Fibroblast of lung (primary cell): ENCODE measurements around the gene ATAD5. TPM values are rescaled to one million over a fixed set of nuclear protein-coding genes. Genes with fewer than 3 reads are reported as not detected.

Experiments used
- DNase-seq, 2 donors: peaks; one replicate each; pipeline versions ENCODE4 v3.0.0 to v3.0.0-alpha.2; 2010; ENCODE audit warnings: low read depth in 2 of 2
- H2AFZ ChIP-seq: 2 replicates; pipeline ENCODE4 v1.5.1; 2012; ENCODE audit warnings: low read length, control low read depth, inconsistent platforms
- H3K27ac ChIP-seq: 2 replicates; pipeline ENCODE4 v1.5.1; 2011; ENCODE audit warnings: low read length, control low read depth; ENCODE audit not compliant: insufficient read depth
- H3K27me3 ChIP-seq: 2 replicates; pipeline ENCODE4 v1.5.1; 2011; ENCODE audit warnings: mild to moderate bottlenecking, low read length; ENCODE audit not compliant: control insufficient read depth, insufficient read depth
- H3K36me3 ChIP-seq: 2 replicates; pipeline ENCODE4 v1.5.1; 2011; ENCODE audit warnings: low read length; ENCODE audit not compliant: control insufficient read depth, insufficient read depth
- H3K4me1 ChIP-seq: 2 replicates; pipeline ENCODE4 v1.5.1; 2011; ENCODE audit warnings: low read length; ENCODE audit not compliant: control insufficient read depth, insufficient read depth; ENCODE audit errors: extremely low read depth
- H3K4me2 ChIP-seq: 2 replicates; pipeline ENCODE4 v1.5.1; 2011; ENCODE audit warnings: low read length, control low read depth; ENCODE audit not compliant: insufficient read depth; ENCODE audit errors: extremely low read depth
- H3K4me3 ChIP-seq, 4 experiments: fragments of 200-600 bp in 1 of 4; sonication (generic) in 1 of 4; replicated peaks in 1 of 4; 2 replicates each; pipeline ENCODE4 v1.5.1; 2011 to 2016; ENCODE audit warnings: low read length in 4 of 4, low read depth in 3 of 4, mild to moderate bottlenecking in 3 of 4, control low read depth in 2 of 4, inconsistent platforms in 1 of 4, mixed read lengths in 1 of 4; ENCODE audit not compliant: insufficient read depth in 1 of 4; ENCODE audit errors: control extremely low read depth in 1 of 4
- H3K79me2 ChIP-seq: 2 replicates; pipeline ENCODE4 v1.5.1; 2012; ENCODE audit warnings: mild to moderate bottlenecking, low read length, inconsistent platforms; ENCODE audit not compliant: control insufficient read depth, insufficient read depth
- H3K9ac ChIP-seq: 2 replicates; pipeline ENCODE4 v1.5.1; 2011; ENCODE audit warnings: mild to moderate bottlenecking, low read length, control low read depth; ENCODE audit not compliant: insufficient read depth
- H3K9me3 ChIP-seq: 2 replicates; pipeline ENCODE4 v1.5.1; 2012; ENCODE audit warnings: low read depth, low read length; ENCODE audit not compliant: control insufficient read depth, insufficient read depth
- H4K20me1 ChIP-seq: 2 replicates; pipeline ENCODE4 v1.5.1; 2011; ENCODE audit warnings: low read length; ENCODE audit not compliant: control insufficient read depth, insufficient read depth; ENCODE audit errors: extremely low read depth
- CTCF ChIP-seq, 2 donors: IDR thresholded peaks in 1 of 2; conservative IDR thresholded peaks in 1 of 2; 1 replicate in 1 of 2; 2 replicates in 1 of 2; pipeline ENCODE4 v1.5.1; 2011 to 2012; ENCODE audit warnings: low read length in 2 of 2, control low read depth in 1 of 2, inconsistent platforms in 1 of 2, low read depth in 1 of 2, mild to moderate bottlenecking in 1 of 2
- EZH2 ChIP-seq: IDR thresholded peaks from 2 replicates; pipeline ENCODE4 v1.5.1; 2012; ENCODE audit warnings: low read length, control low read depth, mild to moderate bottlenecking; ENCODE audit errors: missing control alignments
- polyA plus RNA-seq, 2 donors: library from polyadenylated mRNA; depleted of rRNA in 1 of 2; stranded (reverse) in 1 of 2; unstranded in 1 of 2; fragments of >200 nt; gene quantifications; 2 replicates each; pipeline ENCODE4 v1.2.1, GENCODE V29; 2011 to 2012; ENCODE audit warnings: missing spikeins in 1 of 2
- total RNA-seq: library from RNA; depleted of rRNA; stranded (reverse); fragments of >200 nt; gene quantifications from 2 replicates; pipeline ENCODE4 v1.2.1, GENCODE V29; 2014

ATAD5 gene
- total and polyA plus RNA-seq, 2 donors (not counting 1 experiment from before 2014, with no cell fraction given), result 0.83 to 1.6 TPM

GRCh38 chr17:30864636-30865035, 32.9 kb downstream of the ATAD5 start:
- Histone ChIP-seq H4K20me1 (no peaks in the 10 kb centered on the region), H3K4me1 (no peaks in the 10 kb centered on the region), H3K27ac (no peak overlapping the region), H3K27me3 (no peaks in the 10 kb centered on the region), H3K9ac (no peak overlapping the region), H3K9me3 (no peaks in the 10 kb centered on the region), H3K4me3 (no peak overlapping the region), H3K4me2 (no peak overlapping the region), H3K79me2 (no peaks in the 10 kb centered on the region), H3K36me3 (no peaks in the 10 kb centered on the region), H2AFZ (no peak overlapping the region)
- no peak for TF ChIP-seq EZH2
- TF ChIP-seq CTCF (conservative IDR thresholded peaks at IDR 0.05 in 1 of 2, IDR thresholded peaks at IDR 0.05 in 1 of 2; ENCODE audit: low read depth in 1 of 2, low read length in 2 of 2), result no peak
- no peak for DNase-seq

GRCh38 chr17:30869005-30869404, 37.2 kb downstream of the ATAD5 start:
- no peak overlapping the region for H3K4me3 ChIP-seq
- no peaks in the 10 kb centered on the region for H3K9me3 ChIP-seq
- H3K4me2 ChIP-seq, result no peak overlapping the region
- H3K79me2 ChIP-seq, result no peaks in the 10 kb centered on the region
- H3K27me3 ChIP-seq, result no peaks in the 10 kb centered on the region
- no peak overlapping the region for H3K9ac ChIP-seq
- no peak for DNase-seq
- no peaks in the 10 kb centered on the region for H4K20me1 ChIP-seq
- TF ChIP-seq EZH2 (no peak), CTCF (conservative IDR thresholded peaks at IDR 0.05 in 1 of 2, IDR thresholded peaks at IDR 0.05 in 1 of 2; ENCODE audit: low read depth in 1 of 2, low read length in 2 of 2) (no peak)
- H2AFZ ChIP-seq, result no peak overlapping the region
- no peak overlapping the region for H3K27ac ChIP-seq
- no peaks in the 10 kb centered on the region for H3K36me3 ChIP-seq
- H3K4me1 ChIP-seq, result no peaks in the 10 kb centered on the region

DNA sequence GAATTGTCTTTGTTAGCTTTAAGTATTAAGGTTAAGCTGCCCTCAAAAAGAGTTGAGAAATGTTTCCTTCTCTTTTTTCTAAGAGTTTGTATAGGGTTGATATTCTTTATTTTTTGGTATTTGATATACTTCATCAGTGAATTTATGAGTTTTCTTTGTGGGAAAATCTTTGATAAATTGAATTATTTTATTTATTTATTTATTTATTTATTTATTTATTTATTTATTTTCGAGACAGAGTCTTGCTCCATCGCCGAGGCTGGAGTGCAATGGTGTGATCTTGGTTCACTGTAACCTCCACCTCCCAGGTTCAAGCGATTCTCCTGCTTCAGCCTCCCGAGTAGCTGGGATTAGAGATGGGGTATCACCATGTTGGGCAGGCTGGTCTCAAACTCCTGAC, 54.4 kb downstream of the ATAD5 start:
- Histone ChIP-seq H3K4me2 (no peak overlapping the region), H3K27ac (no peak overlapping the region), H3K4me1 (no peaks in the 10 kb centered on the region), H4K20me1 (no peaks in the 10 kb centered on the region), H3K4me3 (no peak overlapping the region), H3K36me3 (no peaks in the 10 kb centered on the region), H3K79me2 (no peaks in the 10 kb centered on the region), H3K27me3 (no peaks in the 10 kb centered on the region), H3K9ac (no peak overlapping the region), H3K9me3 (no peaks in the 10 kb centered on the region), H2AFZ (no peak overlapping the region)
- TF ChIP-seq EZH2 (no peak), CTCF (conservative IDR thresholded peaks at IDR 0.05 in 1 of 2, IDR thresholded peaks at IDR 0.05 in 1 of 2; ENCODE audit: low read depth in 1 of 2, low read length in 2 of 2) (no peak)
- no peak for DNase-seq
